T-helper 17 cell (primary cell): ENCODE data around the gene ERG. TPM values are rescaled to one million over a fixed set of nuclear protein-coding genes. Genes with fewer than 3 reads are reported as not detected.

ENCODE experiments used
- ATAC-seq: fragments of 150-1000 bp; cut with Tn5 transposase; 2 replicates; pipeline ENCODE4 v1.10.0; 2021; ENCODE audit warnings: mild to moderate bottlenecking, moderate library complexity
- DNase-seq, 3 donors: peaks; one replicate each; pipeline versions ENCODE4 v3.0.0 to v3.0.0-alpha.2; 2020 to 2021
- H3K9me3 ChIP-seq: one replicate; pipeline ENCODE4 v1.7.0; 2013; ENCODE audit warnings: low read length, mild to moderate bottlenecking; ENCODE audit not compliant: control insufficient read depth, poor library complexity, severe bottlenecking
- H3K27ac Mint-ChIP-seq: one replicate; pipeline ENCODE4 v1.8.0; 2022; ENCODE audit warnings: mild to moderate bottlenecking, moderate library complexity, mixed read lengths
- H3K27me3 Mint-ChIP-seq: one replicate; pipeline ENCODE4 v1.8.0; 2022; ENCODE audit warnings: mixed read lengths
- H3K36me3 Mint-ChIP-seq: one replicate; pipeline ENCODE4 v1.8.0; 2022; ENCODE audit warnings: low read depth, mixed read lengths
- H3K4me1 Mint-ChIP-seq: one replicate; pipeline ENCODE4 v1.8.0; 2022; ENCODE audit warnings: mild to moderate bottlenecking, mixed read lengths
- H3K4me3 Mint-ChIP-seq: one replicate; pipeline ENCODE4 v1.8.0; 2022; ENCODE audit warnings: mild to moderate bottlenecking, moderate library complexity, mixed read lengths
- total RNA-seq, 4 donors: library from RNA in 2 of 4; stranded (reverse) in 2 of 4; gene quantifications; one replicate each; pipeline ENCODE4 v1.2.3 and lab custom pipeline; 2022 to 2026

The ERG gene
- total RNA-seq, 2 donors from 2014 or later: not detected

DNA sequence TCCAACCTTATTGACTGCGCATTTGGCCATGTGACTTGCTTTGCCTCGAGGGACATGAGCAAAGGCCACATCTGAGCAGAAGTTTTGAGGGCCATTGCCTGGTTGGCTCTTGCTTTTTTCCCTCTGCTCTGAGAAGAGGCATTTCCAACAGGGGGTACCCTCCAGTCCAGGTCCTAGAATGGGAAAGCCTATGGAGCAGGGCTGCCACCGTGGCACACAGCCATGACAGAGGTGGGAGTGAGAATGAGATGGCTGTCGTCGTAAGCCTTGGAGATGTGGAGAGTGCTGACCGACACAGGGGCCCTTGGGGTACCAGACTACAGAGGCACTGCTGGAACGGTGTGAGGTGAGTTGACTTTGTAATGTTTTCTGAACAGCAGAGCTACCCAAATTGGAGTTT is 138.4 kb downstream of the ERG start:
- no peak for ATAC-seq

DNA sequence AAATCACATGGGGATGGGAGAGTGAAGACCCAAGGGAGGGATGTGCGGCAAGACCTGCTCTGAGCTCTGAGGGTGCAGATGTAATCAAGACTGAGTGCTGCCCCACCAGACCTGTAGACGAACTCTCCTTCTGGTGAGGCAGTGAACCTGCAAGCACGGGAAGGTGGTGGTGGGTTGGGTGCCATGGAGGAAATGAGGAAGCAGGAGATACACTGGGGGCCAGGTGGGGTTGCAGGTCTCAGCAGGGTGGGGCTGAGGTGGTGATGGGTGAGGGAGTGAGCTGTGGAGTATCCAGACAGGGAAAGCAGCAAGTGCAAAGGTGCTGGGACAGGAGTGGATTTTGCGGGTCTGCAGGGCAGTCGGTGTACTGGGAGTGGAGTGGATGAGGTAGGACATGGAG is 139.2 kb downstream of the ERG start:
- DNase-seq (no peak), ATAC-seq (no peak)
- peaks cover 9% of the 10 kb centered on the region for H3K4me1 Mint-ChIP-seq
- peaks cover 5% of the 10 kb centered on the region for H3K36me3 Mint-ChIP-seq
- no peak overlapping the region for H3K27ac Mint-ChIP-seq
- H3K9me3 ChIP-seq: no peaks in the 10 kb centered on the region
- H3K4me3 Mint-ChIP-seq: no peak overlapping the region
- H3K27me3 Mint-ChIP-seq: peaks cover 56% of the 10 kb centered on the region

More for the DNA sequence above, 138.4 kb downstream of the ERG start:
- Mint-ChIP-seq H3K27me3 (peaks cover 48% of the 10 kb centered on the region), H3K36me3 (peaks cover 5% of the 10 kb centered on the region), H3K27ac (no peak overlapping the region), H3K4me1 (peaks cover 6% of the 10 kb centered on the region), H3K4me3 (no peak overlapping the region)
- DNase-seq: no peak
- no peaks in the 10 kb centered on the region for H3K9me3 ChIP-seq

DNA sequence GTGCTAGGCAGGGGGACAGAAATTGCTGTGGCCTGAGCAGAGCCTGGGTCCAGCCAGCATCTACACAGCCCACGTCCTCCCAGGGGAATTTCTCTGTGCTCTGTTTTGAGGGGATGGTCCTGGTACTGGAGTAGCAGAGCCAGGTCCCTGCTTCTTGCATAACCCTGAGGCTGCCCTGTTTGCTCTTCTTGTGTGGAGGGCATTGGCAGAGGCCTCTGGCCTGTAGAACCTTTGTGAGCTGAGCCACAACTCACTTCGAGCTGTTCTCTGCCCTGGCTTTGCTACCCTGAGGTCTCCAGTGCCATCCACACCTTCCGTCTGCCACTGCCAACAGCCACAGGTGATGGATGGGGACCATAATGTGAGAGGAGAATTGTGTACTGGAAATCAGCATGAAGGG is 139.6 kb downstream of the ERG start:
- Mint-ChIP-seq H3K4me3 (no peak overlapping the region), H3K36me3 (peaks cover 5% of the 10 kb centered on the region), H3K27me3 (peaks cover 56% of the 10 kb centered on the region), H3K4me1 (peaks cover 9% of the 10 kb centered on the region), H3K27ac (no peak overlapping the region)
- H3K9me3 ChIP-seq: no peaks in the 10 kb centered on the region
- no peak for ATAC-seq
- no peak for DNase-seq

DNA sequence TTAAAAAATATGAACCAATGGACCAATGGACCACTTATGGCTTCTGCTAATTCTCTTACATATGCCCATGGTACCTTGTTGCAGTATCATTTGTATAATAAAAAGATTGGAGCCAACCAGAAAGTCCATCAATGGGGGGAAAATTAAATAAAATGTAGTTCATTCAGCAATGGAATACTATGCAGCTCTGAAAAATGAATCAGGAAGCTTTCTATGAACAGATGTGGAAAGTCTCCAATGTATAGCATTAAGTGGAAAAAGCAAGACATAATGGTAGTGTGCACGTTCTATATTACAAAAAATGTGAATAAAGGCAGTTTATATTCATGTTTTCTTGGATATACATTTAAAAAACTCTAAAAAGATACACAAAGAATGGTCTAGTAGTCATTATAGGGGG is 140.2 kb downstream of the ERG start:
- H3K4me3 Mint-ChIP-seq: no peak overlapping the region
- peaks cover 57% of the 10 kb centered on the region for H3K27me3 Mint-ChIP-seq
- H3K9me3 ChIP-seq: no peaks in the 10 kb centered on the region
- ATAC-seq (no peak), DNase-seq (no peak)
- H3K27ac Mint-ChIP-seq: no peak overlapping the region
- peaks cover 9% of the 10 kb centered on the region for H3K4me1 Mint-ChIP-seq
- peaks cover 5% of the 10 kb centered on the region for H3K36me3 Mint-ChIP-seq

DNA sequence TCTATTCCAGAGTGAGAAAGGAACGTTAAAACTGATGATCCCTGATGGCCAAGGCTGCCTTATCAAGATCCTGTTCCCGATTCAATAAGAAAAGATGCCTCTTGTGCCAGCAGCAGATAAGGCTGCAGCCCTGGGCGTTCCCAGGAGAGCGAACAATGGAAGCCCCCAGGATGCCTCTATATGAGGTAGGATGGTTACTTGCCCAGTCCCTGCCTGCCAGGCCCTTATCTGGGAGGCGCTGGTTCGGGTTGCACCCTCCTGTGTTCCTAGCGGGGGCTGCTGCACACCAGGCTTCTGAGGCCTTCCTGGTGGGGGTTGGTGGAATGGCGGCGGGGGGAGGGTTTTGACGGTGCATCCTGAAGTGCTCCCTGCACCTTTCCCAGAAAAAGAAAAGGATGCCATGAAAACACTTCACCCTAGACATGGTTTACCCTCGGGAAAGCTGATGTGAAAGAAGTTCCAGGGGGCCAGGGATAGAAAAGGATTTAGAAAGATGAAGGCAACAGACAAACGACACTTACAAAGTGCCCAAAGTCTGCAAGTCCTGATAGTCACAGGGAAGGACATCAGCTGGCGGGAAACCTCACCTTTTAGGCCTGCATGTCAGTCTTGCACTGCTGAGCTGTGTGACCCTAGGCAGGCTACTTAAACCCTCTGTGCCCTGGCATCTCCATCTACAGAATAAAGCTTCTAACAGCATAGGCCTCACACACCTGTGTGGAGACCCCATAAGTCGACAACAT is 141.2 kb downstream of the ERG start:
- Mint-ChIP-seq H3K4me1 (peaks cover 11% of the 10 kb centered on the region), H3K4me3 (no peak overlapping the region), H3K27ac (no peak overlapping the region), H3K27me3 (peaks cover 60% of the 10 kb centered on the region), H3K36me3 (peaks cover 5% of the 10 kb centered on the region)
- no peaks in the 10 kb centered on the region for H3K9me3 ChIP-seq
- no peak for DNase-seq
- ATAC-seq: no peak

DNA sequence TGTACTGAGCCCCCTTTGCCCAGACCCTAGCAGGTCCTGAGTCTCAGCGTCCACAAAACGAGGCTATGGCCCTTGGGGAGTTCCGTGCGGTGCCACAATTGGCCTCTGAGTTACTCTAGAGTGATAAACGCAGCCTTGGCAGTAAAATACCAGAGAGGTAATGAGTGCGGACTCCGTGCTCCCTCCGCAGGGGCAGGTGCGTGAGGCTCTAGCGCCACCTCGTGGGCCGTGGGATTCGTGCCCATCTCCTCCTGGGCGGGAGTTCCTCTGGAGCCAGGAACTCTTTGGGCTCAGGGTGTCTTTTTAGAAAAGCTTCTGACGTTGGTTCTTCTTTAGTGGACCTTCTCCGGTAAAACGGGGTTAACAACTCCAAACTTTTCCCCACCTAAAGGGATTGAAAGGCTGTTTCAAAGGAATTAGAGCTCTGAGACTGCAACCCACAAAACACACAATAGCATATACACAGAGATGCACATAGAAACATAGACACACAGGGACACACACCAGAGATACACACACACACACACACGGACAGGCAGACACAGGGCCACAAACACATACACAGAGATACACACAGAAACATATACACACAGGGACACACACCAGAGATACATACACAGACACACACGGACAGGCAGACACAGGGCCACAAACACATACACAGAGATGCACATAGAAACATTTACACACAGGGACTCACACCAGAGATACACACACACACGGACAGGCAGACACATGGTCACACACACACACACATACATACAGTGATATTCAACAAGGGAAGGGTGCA is 142.1 kb downstream of the ERG start:
- H3K4me3 Mint-ChIP-seq: no peak overlapping the region
- H3K4me1 Mint-ChIP-seq: peaks cover 15% of the 10 kb centered on the region

DNA sequence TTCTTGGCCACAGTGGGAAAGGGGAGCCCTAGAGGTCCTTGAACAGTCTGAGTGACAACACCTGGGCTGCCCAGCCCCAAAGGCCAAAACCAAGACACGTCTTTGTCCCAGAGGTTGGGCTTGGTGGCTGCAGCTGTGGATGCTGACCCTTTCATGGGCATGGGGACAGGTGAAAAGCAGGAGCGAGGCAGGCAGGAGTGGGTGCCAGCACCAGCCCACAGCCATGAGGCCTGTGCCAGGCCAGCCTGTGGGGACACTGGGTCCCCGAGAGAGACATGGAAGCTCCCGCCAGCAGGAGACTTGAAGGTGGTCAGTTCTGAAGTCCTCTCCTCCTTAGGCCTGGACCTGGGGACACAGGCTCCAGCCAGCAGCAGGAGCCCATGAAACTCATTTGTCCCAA is 142.9 kb downstream of the ERG start:
- Mint-ChIP-seq H3K27me3 (peaks cover 53% of the 10 kb centered on the region), H3K27ac (no peak overlapping the region), H3K36me3 (peaks cover 5% of the 10 kb centered on the region), H3K4me1 (peaks cover 15% of the 10 kb centered on the region), H3K4me3 (no peak overlapping the region)
- DNase-seq (no peak), ATAC-seq (no peak)
- H3K9me3 ChIP-seq: no peaks in the 10 kb centered on the region

More for the DNA sequence above, 142.1 kb downstream of the ERG start:
- peaks cover 57% of the 10 kb centered on the region for H3K27me3 Mint-ChIP-seq
- H3K27ac Mint-ChIP-seq: no peak overlapping the region
- peaks cover 5% of the 10 kb centered on the region for H3K36me3 Mint-ChIP-seq
- peak; percentile 61 for ATAC-seq
- no peaks in the 10 kb centered on the region for H3K9me3 ChIP-seq
- peak; percentile 28 to 57 (median 35) for DNase-seq

DNA sequence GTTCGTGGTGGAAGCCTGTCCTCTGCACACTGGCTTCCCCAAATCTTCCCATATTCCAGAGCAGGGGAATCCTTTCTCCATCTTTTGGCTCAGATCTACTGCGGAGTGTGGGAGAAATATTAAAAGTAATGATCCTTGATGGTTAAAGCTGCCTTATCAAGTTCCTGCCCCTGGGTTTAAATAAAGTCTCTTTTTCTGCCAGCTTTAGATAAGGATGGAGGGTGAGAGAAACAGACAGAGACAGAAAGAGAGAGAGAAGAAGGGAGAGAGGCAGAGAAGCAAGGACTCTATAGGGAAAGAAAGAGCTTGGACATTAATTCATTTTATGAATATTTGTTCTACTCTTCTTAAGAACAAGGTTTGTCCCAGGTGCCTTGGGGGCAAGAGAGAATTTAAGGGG is 143.5 kb downstream of the ERG start:
- H3K9me3 ChIP-seq: no peaks in the 10 kb centered on the region
- peaks cover 53% of the 10 kb centered on the region for H3K27me3 Mint-ChIP-seq
- no peak for ATAC-seq
- DNase-seq: no peak
- H3K4me1 Mint-ChIP-seq: peaks cover 15% of the 10 kb centered on the region
- no peak overlapping the region for H3K27ac Mint-ChIP-seq
- peaks cover 7% of the 10 kb centered on the region for H3K36me3 Mint-ChIP-seq
- no peak overlapping the region for H3K4me3 Mint-ChIP-seq

DNA sequence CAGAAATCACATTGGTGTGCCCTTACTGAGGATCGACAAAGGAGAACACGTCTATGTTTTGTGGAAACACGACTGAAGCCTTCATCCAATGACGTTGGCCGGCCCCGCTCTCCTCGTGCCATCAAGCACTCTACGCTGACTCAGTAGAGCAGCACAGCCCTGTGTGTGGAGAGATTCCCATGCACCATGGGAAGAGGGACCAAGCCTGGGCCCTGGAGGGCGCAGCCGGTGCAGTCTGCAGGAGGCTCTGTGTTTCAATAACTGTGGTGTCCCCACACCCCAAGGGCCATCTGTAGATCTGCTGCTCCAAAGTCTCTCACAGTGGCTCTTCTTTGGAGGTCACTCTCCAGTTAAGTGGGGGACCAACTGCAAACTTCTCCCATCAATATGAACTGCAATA is 144.0 kb downstream of the ERG start:
- peaks cover 15% of the 10 kb centered on the region for H3K4me1 Mint-ChIP-seq
- H3K4me3 Mint-ChIP-seq: no peak overlapping the region
- peaks cover 7% of the 10 kb centered on the region for H3K36me3 Mint-ChIP-seq
- H3K27me3 Mint-ChIP-seq: peaks cover 48% of the 10 kb centered on the region
- H3K9me3 ChIP-seq: no peaks in the 10 kb centered on the region
- no peak overlapping the region for H3K27ac Mint-ChIP-seq
- DNase-seq (no peak), ATAC-seq (no peak)

DNA sequence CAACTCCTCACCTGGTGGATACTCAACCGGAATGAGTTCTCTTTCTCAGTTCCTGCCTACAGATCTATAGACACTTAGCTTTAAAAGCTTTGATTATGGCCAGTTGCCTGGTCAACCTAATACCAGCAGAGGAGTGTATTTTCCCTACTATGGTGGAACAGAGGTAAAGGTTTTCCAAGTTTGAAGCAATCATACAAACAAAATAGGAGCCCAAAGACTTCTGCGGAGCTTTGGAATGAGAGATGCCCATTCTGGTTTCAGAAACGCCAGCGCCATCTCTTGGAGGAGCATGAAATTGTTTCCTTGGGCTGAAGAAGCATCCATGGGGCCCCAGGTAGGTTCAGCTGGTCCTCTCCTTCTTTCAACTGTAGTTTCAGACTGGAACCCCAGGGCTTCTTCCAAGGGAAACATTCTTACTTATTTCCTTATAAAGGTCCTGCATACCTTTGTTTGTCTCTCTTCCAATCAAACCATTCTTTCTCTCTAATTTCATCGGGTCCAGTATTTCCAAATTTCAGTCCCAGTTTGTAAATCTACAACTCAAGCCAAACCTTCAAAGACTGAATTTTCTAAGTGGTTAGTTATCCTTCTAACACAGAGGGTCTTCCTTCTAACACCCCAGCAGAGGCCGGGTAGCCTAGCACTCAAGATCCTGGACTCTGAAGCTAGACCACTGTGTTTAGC is 145.6 kb downstream of the ERG start:
- no peaks in the 10 kb centered on the region for H3K9me3 ChIP-seq
- DNase-seq: peak in 1 of 3 donors; percentile 17
- H3K4me1 Mint-ChIP-seq: peaks cover 13% of the 10 kb centered on the region
- peaks cover 41% of the 10 kb centered on the region for H3K27me3 Mint-ChIP-seq
- H3K36me3 Mint-ChIP-seq: peaks cover 7% of the 10 kb centered on the region
- no peak overlapping the region for H3K4me3 Mint-ChIP-seq
- H3K27ac Mint-ChIP-seq: no peak overlapping the region
- ATAC-seq: no peak

DNA sequence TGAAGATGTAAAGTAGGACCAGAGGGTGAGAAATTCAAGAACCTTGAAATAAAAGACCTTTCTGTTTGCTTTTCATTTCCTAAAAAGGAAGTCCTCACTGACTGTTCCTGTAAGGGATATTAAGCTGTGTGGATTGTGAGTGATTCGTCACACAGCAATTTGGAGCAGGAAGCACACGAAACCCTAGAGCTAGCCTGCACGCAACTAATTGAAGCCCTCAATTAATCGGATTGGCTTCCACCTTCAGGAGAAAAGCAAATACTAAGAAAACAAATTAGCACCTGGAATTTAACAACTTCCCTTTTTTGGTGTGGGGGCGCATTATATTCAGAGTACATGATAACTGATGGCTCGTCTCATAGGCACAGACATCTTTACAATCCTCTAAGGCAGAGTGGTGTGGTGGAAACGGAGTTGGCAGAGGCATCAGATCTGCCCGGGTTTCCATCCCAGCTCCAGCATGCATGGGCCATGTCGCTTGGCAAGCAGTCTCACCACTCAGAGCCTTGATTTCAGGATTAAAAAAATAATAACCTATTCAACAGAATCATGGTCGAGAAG is 146.2 kb downstream of the ERG start:
- H3K9me3 ChIP-seq: no peaks in the 10 kb centered on the region
- no peak for ATAC-seq
- peak overlapping the region; percentile 45 for H3K4me3 Mint-ChIP-seq
- H3K36me3 Mint-ChIP-seq: peaks cover 7% of the 10 kb centered on the region
- peak overlapping the region; percentile 39 for H3K27ac Mint-ChIP-seq
- peaks cover 41% of the 10 kb centered on the region for H3K27me3 Mint-ChIP-seq
- DNase-seq: no peak
- H3K4me1 Mint-ChIP-seq: peaks cover 13% of the 10 kb centered on the region

DNA sequence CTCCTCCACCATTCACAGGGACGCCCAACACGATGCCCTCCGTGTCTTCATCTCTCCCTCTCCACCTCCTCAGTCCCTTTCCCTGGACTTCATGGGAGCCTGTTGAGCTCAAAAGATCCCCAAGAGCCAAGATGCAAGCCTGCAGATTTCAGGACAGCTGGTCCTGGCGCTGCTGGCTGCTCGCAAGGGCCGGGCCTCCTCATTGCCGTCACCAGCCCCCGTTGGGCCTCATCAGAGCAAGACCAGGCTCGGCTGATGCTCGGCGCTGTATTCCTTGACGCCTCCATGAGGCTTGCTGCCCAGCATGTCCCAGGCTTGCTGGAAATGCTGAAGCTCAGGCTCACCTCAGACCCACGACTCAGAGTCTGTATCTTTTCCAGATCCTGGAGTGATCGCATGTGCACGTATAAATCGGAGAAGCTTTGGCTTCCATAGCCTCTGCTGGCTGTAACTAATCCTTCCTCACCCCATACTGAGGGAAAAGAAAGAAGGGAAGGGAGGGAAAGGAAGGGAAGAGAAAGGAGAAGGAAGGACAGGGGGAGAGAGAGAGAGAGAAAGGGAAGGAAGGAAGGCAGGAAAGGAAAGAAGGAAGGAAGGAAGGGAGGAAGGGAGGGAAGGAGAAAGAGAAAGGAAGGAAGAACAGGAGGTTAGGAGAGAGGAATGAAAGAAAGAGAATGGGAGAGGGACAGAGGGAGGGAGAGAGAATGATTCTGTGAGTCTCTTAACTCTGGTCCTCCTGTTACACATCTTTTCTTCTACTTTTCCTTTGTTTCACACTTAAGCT is 146.9 kb downstream of the ERG start:
- ATAC-seq (no peak), DNase-seq (no peak)
- H3K4me1 Mint-ChIP-seq: peaks cover 12% of the 10 kb centered on the region
- peaks cover 36% of the 10 kb centered on the region for H3K27me3 Mint-ChIP-seq
- H3K9me3 ChIP-seq: no peaks in the 10 kb centered on the region
- no peak overlapping the region for H3K4me3 Mint-ChIP-seq
- H3K36me3 Mint-ChIP-seq: peaks cover 5% of the 10 kb centered on the region
- peak overlapping the region; percentile 39 for H3K27ac Mint-ChIP-seq
